HG03558 (cell line): ENCODE data around the gene TBC1D8.

ENCODE experiments used
- ATAC-seq: cut with Tn5 transposase; IDR thresholded peaks from one replicate; pipeline ENCODE4 v1.9.1; 2021; ENCODE audit warnings: moderate number of reproducible peaks; ENCODE audit not compliant: unreplicated experiment; ENCODE audit errors: extremely low read depth

Gene TBC1D8

GRCh38 chr2:101164021-101164420 is 12.8 kb upstream of the TBC1D8 start:
- ATAC-seq = no peak

GRCh38 chr2:101162561-101163330 is 11.6 kb upstream of the TBC1D8 start:
- ATAC-seq = no peak

GRCh38 chr2:101161658-101162057 is 10.5 kb upstream of the TBC1D8 start:
- ATAC-seq = no peak

- ATAC-seq = no peak
Observed at GRCh38 chr2:101160454-101160853, 9.3 kb upstream of the TBC1D8 start.

GRCh38 chr2:101159526-101159925 is 8.3 kb upstream of the TBC1D8 start:
- no peak for ATAC-seq

GRCh38 chr2:101157272-101157671 is 6.1 kb upstream of the TBC1D8 start:
- no peak for ATAC-seq

GRCh38 chr2:101153787-101154186 is 2.6 kb upstream of the TBC1D8 start:
- no peak for ATAC-seq

GRCh38 chr2:101153077-101153707 is 2.0 kb upstream of the TBC1D8 start:
- ATAC-seq = no peak

- peak; percentile 80 for ATAC-seq
Observed at GRCh38 chr2:101152272-101153076, 1.3 kb upstream of the TBC1D8 start.

GRCh38 chr2:101151859-101152271 is 683 bp upstream of the TBC1D8 start:
- ATAC-seq = no peak

- ATAC-seq = no peak
Observed at GRCh38 chr2:101150306-101151145, 656 bp downstream of the TBC1D8 start.

- no peak for ATAC-seq
Observed at GRCh38 chr2:101149241-101150192, 1.7 kb downstream of the TBC1D8 start.

GRCh38 chr2:101148777-101149176 is 2.4 kb downstream of the TBC1D8 start:
- no peak for ATAC-seq

GRCh38 chr2:101147971-101148370 is 3.2 kb downstream of the TBC1D8 start:
- ATAC-seq = no peak

- ATAC-seq = no peak
Observed at GRCh38 chr2:101147062-101147461, 4.1 kb downstream of the TBC1D8 start.

- no peak for ATAC-seq
Observed at GRCh38 chr2:101146535-101146934, 4.6 kb downstream of the TBC1D8 start.

GRCh38 chr2:101145406-101145805 is 5.8 kb downstream of the TBC1D8 start:
- ATAC-seq = no peak

- ATAC-seq = no peak
Observed at GRCh38 chr2:101142163-101142562, 9.0 kb downstream of the TBC1D8 start.

- no peak for ATAC-seq
Observed at GRCh38 chr2:101140978-101141655, 10.1 kb downstream of the TBC1D8 start.
